PFSK-1 (cell line): Measurements from ENCODE around the gene MAGEL2.

Experiments used
- FOXP2 ChIP-seq: optimal IDR thresholded peaks from 2 replicates; pipeline ENCODE3; 2011; ENCODE audit warnings: borderline replicate concordance, control low read depth, inconsistent platforms; ENCODE audit not compliant: insufficient read depth; ENCODE audit errors: extremely low read length, extremely low read depth
- POLR2AphosphoS5 ChIP-seq: IDR thresholded peaks from 2 replicates; pipeline ENCODE4 v1.6.1; 2012; ENCODE audit warnings: low read depth, mild to moderate bottlenecking, control low read depth, low read length, moderate library complexity
- REST ChIP-seq, 2 experiments: IDR thresholded peaks; 2 replicates each; pipeline versions ENCODE4 v1.6.1 to v1.8.0; 2011 to 2012; ENCODE audit warnings: low read depth in 2 of 2, low read length in 2 of 2, control low read depth in 1 of 2, inconsistent platforms in 1 of 2, mild to moderate bottlenecking in 1 of 2, moderate library complexity in 1 of 2; ENCODE audit not compliant: insufficient read depth in 1 of 2
- SIN3A ChIP-seq: IDR thresholded peaks from 2 replicates; pipeline ENCODE4 v1.6.1; 2012; ENCODE audit warnings: mild to moderate bottlenecking, low read length, moderate library complexity, borderline replicate concordance; ENCODE audit not compliant: insufficient read depth
- TAF1 ChIP-seq: IDR thresholded peaks from 2 replicates; pipeline ENCODE4 v1.6.1; 2012; ENCODE audit warnings: low read length, control low read depth, borderline replicate concordance; ENCODE audit not compliant: insufficient read depth

Gene MAGEL2

DNA sequence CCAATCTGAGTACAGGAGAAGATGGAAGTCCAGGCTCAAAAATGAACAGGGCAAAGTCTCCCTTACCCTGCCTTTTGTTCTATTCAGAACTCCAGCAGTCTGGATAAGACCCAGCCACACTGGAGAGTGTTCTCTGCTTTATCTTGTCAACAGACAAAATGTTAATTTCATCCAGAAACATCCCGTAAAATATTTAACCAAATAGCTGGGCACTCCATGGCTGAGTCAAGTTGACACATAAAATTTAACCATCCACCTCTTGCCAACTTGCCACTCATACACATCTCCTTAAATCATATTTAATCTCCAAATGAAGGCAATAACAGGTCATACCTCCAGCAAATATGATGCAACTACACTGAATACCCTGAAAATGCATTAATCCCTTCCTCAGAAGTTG, 48.6 kb downstream of the MAGEL2 start:
- TF ChIP-seq TAF1, result no peak
- no peak for TF ChIP-seq POLR2AphosphoS5
- no peak for TF ChIP-seq REST (IDR thresholded peaks at IDR 0.05; ENCODE audit: insufficient read depth in 1 of 2, low read depth in 2 of 2, low read length in 2 of 2)
- TF ChIP-seq SIN3A, result no peak
- TF ChIP-seq FOXP2, result no peak

GRCh38 chr15:23596736-23597135, 50.9 kb downstream of the MAGEL2 start:
- TF ChIP-seq FOXP2 (no peak), TAF1 (no peak), POLR2AphosphoS5 (no peak), SIN3A (no peak), REST (IDR thresholded peaks at IDR 0.05; ENCODE audit: insufficient read depth in 1 of 2, low read depth in 2 of 2, low read length in 2 of 2) (no peak)

DNA sequence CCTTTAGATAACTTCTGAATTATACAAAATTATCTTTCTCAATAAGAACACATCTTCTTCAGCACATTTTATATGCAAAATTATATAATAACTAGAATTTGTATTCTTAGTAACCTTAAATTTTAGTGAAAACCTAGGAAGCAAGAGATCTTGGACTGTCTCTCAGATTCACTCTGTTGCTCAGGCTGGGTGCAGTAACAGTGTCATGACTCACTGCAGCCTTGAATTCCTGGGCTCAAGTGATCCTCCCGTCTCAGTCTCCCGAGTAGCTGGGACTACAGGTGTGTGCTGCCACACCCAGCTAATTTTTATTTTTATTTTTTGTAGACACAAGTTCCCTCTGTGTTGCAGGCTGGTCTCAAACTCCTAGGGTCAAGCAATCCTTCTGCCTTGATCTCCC, 52.3 kb downstream of the MAGEL2 start:
- TF ChIP-seq POLR2AphosphoS5 (no peak), FOXP2 (no peak), SIN3A (no peak), TAF1 (no peak), REST (IDR thresholded peaks at IDR 0.05; ENCODE audit: insufficient read depth in 1 of 2, low read depth in 2 of 2, low read length in 2 of 2) (no peak)

- TF ChIP-seq POLR2AphosphoS5, result no peak
- TF ChIP-seq TAF1, result no peak
- no peak for TF ChIP-seq SIN3A
- TF ChIP-seq FOXP2, result no peak
- TF ChIP-seq REST (IDR thresholded peaks at IDR 0.05; ENCODE audit: insufficient read depth in 1 of 2, low read depth in 2 of 2, low read length in 2 of 2), result no peak
Measured at GRCh38 chr15:23594252-23594770, 53.4 kb downstream of the MAGEL2 start.
